Large intestine (tissue), 3 donors: Measurements from ENCODE around the gene GGCT. TPM values are rescaled to one million over a fixed set of nuclear protein-coding genes. Genes with fewer than 3 reads are reported as not detected.

Experiments used
- DNase-seq, 2 donors: peaks; one replicate each; pipeline versions ENCODE4 v3.0.0 to v3.0.0-alpha.2; 2013
- H3K27ac ChIP-seq: one replicate; pipeline ENCODE4 v1.5.1; 2013; ENCODE audit warnings: low read length
- H3K27me3 ChIP-seq: 2 replicates; pipeline ENCODE4 v1.6.1; 2013; ENCODE audit warnings: low read length; ENCODE audit not compliant: control insufficient read depth, insufficient read depth
- H3K36me3 ChIP-seq: 2 replicates; pipeline ENCODE4 v1.6.1; 2013; ENCODE audit warnings: low read length; ENCODE audit not compliant: control insufficient read depth, insufficient read depth
- H3K4me1 ChIP-seq: one replicate; pipeline ENCODE4 v1.6.1; 2013; ENCODE audit warnings: low read length; ENCODE audit not compliant: control insufficient read depth, insufficient read depth
- H3K4me3 ChIP-seq: one replicate; pipeline ENCODE4 v1.5.1; 2013; ENCODE audit warnings: low read length
- H3K9me3 ChIP-seq: one replicate; pipeline ENCODE4 v1.6.1; 2013; ENCODE audit warnings: mild to moderate bottlenecking, low read depth, low read length, moderate library complexity; ENCODE audit not compliant: control insufficient read depth
- WGBS: methylation state at CpG from one replicate; pipeline ENCODE4 v1.1.5; 2013; ENCODE audit warnings: low lambda C conversion rate; ENCODE audit not compliant: insufficient coverage; 5-methylcytosine and 5-hydroxymethylcytosine counted together
- polyA plus RNA-seq: library from polyadenylated mRNA; unstranded; fragments of 120-200 nt; gene quantifications from one replicate; pipeline ENCODE4 v1.2.1, GENCODE V29; 2013

GGCT gene
- polyA plus RNA-seq, 1 donor: 64.6 TPM

DNA sequence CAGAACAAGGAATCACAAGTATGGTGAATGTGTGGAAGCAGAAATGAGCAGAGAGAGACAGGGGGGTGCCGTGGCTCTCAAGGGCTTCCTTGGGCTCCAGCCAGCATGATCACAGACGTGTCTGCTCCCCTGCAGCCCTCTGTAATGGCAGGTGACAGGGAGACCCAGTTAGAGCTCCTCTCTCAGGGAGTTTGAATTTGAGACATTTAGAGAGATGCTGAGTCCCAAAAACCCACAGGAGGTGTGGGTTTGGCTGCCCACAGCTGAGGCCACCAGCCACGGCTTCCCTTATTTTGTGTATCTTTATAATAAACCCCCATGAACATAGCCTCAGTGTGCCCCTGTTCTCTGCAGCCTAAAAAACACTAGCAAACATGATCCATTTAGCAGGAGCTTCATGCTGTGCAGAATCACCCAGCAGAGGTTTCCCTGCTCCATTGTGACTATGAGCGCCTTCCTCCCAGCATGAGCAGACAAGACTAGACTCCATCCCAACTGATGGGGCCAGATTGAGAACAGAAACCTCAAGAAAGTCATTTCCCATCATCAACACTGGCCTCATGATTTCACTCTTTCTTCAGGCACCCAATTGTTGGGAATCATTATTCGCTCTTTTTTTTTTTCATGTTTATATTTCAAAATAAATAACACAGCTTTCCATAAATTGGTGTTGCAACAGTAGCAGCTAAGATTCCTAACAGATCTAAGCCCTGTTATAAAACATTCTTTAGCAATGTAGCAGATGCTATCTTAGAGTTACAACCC, 39.4 kb downstream of the GGCT start:
- Histone ChIP-seq H3K36me3 (no peaks in the 10 kb centered on the region), H3K4me3 (no peak overlapping the region), H3K9me3 (no peaks in the 10 kb centered on the region), H3K4me1 (peaks cover 15% of the 10 kb centered on the region), H3K27me3 (no peaks in the 10 kb centered on the region), H3K27ac (no peak overlapping the region)
- no peak for DNase-seq
- 91% methylated on average over 1 of the region's 5 CpGs for WGBS

DNA sequence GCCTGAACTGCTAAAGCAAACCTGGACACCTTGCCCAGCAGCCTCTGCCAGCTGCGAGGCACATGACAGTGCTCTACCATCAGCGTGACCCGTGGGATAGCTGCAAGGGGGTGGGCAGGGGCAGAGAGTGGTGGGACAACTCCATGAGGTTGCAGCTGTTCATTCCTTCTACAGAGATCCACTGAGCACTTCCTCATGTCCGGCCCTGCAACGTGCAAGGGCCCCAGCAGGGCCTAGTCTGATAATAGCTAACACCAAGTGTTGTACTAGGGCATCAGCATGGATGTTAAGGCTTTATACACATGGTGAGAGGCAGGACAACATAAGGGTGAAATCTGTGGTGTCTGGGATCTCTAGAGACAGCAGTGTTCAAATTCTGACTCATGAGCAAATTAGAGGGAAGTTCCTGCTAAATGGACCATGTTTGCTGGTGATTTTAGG, 40.4 kb downstream of the GGCT start:
- no peaks in the 10 kb centered on the region for H3K27me3 ChIP-seq
- H3K36me3 ChIP-seq: no peaks in the 10 kb centered on the region
- WGBS: no CpG with 5 or more reads among the region's 5 CpGs
- peaks cover 13% of the 10 kb centered on the region for H3K4me1 ChIP-seq
- no peak overlapping the region for H3K4me3 ChIP-seq
- DNase-seq: no peak
- H3K27ac ChIP-seq: no peak overlapping the region
- no peaks in the 10 kb centered on the region for H3K9me3 ChIP-seq

DNA sequence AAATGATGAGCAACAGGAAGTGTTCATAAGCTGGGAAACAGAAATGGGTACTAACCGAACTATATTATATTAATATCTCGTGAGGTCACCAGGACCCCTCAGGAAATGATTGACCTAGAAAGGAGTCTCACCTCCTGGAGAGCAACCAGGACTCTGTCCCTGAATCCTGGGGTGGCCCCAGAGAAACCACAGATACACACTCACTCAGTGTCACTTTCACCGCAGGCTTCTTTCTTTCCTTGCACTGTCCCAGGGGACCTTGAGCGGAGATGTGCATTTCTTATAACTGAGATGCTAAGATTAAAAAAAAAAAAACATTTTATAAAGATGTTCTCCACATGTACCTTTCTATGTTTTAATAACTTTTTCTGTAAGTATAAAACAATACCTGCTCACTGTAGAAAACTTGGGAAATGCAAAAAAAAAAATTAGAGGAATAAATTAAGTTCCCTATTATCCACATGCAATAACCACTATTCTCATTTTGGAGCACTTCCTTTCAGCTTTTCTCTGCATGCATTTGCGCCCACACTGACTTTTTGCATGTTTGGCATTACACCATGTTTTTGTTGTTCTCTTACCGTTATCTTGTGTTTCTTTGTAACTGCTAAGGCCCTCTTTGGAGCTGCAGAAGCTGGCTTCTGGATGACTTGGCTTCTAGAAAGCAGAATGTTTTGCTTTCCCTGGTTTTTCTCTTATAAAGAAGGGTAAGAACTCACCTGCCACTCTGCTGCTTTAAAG, 41.1 kb downstream of the GGCT start:
- H3K9me3 ChIP-seq: no peaks in the 10 kb centered on the region
- no peaks in the 10 kb centered on the region for H3K36me3 ChIP-seq
- H3K4me3 ChIP-seq: no peak overlapping the region
- no peaks in the 10 kb centered on the region for H3K27me3 ChIP-seq
- WGBS: 80% methylated on average over 1 of the region's 6 CpGs
- no peak for DNase-seq
- H3K27ac ChIP-seq: no peak overlapping the region
- peaks cover 13% of the 10 kb centered on the region for H3K4me1 ChIP-seq

DNA sequence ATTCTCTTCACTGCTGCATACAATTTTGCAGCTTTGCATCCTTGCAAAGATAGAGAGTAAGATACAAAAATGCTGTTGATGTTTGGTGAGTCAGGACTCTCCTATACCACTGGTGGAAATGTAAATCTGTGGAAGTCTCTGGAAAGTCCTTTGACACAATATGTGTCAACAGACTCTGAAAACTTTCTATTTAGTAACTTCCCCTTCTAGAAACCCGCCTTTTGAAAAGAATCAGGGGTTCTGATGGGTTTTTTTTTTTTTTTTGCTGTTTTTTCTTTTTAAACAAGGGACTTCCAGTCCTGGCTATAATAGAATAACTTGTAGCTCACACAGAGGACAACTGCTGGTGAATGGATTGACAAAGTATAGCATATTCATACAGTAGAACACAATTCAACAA, 42.5 kb downstream of the GGCT start:
- Histone ChIP-seq H3K27me3 (no peaks in the 10 kb centered on the region), H3K27ac (no peak overlapping the region), H3K4me3 (no peak overlapping the region), H3K4me1 (peaks cover 13% of the 10 kb centered on the region), H3K9me3 (no peaks in the 10 kb centered on the region), H3K36me3 (no peaks in the 10 kb centered on the region)
- no peak for DNase-seq
- 100% methylated on average over 1 of the region's 1 CpG for WGBS

DNA sequence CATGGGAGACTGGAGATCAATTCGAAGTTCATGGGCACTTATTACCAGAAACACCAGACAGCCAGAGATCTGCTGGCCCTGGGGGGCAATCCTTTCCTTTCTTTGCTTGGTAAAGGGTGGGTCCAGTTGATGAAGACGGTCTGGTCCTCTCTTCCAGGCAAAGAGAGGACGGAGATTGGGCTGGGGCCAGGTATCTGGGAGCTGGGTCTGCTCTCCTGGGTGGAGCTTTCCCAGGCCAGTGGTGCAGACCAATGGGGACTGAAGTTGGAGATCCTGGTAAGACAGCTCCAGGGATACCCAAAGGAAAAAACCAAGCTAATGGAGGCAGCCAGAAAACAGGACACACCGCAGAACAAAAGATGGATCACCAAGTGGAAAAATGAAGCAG, 44.4 kb downstream of the GGCT start:
- no CpG with 5 or more reads among the region's 4 CpGs for WGBS
- H3K36me3 ChIP-seq: peaks cover 11% of the 10 kb centered on the region
- no peaks in the 10 kb centered on the region for H3K27me3 ChIP-seq
- DNase-seq: no peak
- H3K9me3 ChIP-seq: no peaks in the 10 kb centered on the region
- H3K4me3 ChIP-seq: no peak overlapping the region
- peak overlapping the region; percentile 73 for H3K27ac ChIP-seq
- H3K4me1 ChIP-seq: peaks cover 13% of the 10 kb centered on the region

DNA sequence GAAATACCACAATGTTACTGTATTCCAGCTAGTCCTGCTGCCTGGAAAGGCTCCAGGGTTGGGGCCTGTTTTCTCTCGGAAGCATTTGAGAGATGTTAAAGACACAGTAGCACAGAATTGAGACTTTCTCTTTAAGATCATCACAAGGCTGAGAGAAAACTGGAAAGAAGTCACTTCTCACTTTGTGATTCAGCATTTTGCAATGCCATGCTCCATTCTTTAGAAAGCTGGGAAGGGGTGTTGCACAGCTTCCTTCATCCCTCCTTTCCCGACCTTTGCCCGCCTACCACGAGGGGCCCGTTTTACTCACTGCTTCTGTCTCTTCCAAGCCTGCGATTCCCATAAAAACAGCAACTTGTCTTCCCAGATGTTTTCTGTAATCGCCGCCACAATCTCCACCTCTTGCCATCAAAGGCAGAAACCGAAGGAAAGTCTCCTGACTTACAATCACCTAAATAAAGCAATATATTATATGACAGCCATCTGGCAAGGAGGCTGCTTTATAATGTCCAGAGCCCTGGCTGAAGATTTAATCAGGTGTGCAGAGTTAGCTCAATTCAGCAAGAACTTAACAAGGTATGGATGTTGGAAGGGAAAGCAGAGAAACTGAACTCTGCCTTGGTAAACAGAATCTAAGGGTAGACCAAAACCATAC, 44.9 kb downstream of the GGCT start:
- Histone ChIP-seq H3K27me3 (no peaks in the 10 kb centered on the region), H3K27ac (peak overlapping the region; percentile 73), H3K9me3 (no peaks in the 10 kb centered on the region), H3K36me3 (peaks cover 17% of the 10 kb centered on the region), H3K4me1 (peaks cover 13% of the 10 kb centered on the region), H3K4me3 (no peak overlapping the region)
- peak; percentile 89 to 94 for DNase-seq
- 20% methylated on average over 1 of the region's 9 CpGs for WGBS

DNA sequence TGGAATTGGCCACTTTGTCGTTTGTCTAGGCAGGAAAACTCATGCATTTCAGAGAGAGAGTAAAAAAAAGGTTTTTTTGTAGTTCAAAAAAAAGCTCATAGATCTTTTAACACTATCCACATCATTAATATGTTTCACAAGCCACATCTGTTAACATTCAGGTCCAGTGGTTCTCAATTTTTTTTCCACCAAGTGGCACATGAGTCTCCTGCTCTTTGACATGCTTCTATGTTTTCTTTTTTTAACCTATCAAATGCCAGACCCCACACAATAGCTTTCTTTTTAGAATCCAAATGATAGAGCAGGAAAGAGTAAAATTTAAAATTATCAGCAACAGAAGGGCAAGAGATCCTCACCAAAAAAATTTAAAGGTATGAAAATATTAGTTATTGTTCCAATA, 46.3 kb downstream of the GGCT start:
- no peak overlapping the region for H3K27ac ChIP-seq
- WGBS: no CpG with 5 or more reads among the region's 1 CpG
- no peak overlapping the region for H3K4me3 ChIP-seq
- H3K4me1 ChIP-seq: peaks cover 13% of the 10 kb centered on the region
- DNase-seq: no peak
- H3K9me3 ChIP-seq: no peaks in the 10 kb centered on the region
- no peaks in the 10 kb centered on the region for H3K27me3 ChIP-seq
- peaks cover 23% of the 10 kb centered on the region for H3K36me3 ChIP-seq

DNA sequence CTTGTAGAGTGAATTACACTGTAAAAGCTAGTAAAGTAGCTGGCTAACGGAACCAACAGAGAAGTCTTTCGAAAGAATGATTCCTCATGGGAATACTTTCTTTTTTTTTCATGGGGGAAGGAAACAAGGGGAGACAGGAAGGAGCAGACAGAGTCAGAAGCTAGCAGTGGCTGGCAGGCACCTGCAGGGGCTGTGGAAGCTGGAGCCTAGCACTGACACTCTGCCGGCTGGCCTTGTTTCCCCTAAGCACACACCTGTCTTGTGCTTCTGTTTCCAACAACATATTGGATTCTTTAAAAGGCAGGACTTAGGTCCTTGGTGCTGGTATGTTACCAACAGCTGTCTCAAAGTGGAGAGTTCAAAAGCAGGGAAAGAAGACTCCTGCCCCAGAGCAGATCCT, 50.7 kb downstream of the GGCT start:
- Histone ChIP-seq H3K27me3 (no peaks in the 10 kb centered on the region), H3K36me3 (peaks cover 56% of the 10 kb centered on the region)

DNA sequence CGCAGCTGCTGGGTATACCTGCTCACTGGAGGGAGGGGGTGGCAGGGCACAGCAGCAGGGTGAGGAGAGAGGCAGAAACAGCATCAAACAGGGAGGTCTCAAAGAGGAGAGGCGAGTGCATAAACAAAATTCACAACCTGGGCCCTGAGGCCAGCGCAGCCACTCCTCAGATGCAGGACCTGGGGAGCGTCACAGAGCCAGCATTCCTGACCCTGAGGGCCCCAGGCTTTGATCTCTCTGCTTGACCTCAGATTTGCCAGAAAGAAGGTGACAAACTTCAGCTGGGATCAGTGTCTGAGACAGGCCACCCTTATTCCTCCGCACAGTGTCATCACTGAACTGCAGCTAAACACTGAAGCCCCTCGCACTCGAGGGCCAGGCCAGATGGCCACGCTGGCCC, 51.6 kb downstream of the GGCT start:
- H3K9me3 ChIP-seq: peaks cover 4% of the 10 kb centered on the region
- no CpG with 5 or more reads among the region's 8 CpGs for WGBS
- no peak overlapping the region for H3K27ac ChIP-seq
- DNase-seq: no peak
- H3K4me1 ChIP-seq: no peaks in the 10 kb centered on the region
- H3K4me3 ChIP-seq: no peak overlapping the region
- H3K27me3 ChIP-seq: no peaks in the 10 kb centered on the region
- peaks cover 59% of the 10 kb centered on the region for H3K36me3 ChIP-seq

More for the DNA sequence above, 50.7 kb downstream of the GGCT start:
- Histone ChIP-seq H3K27ac (no peak overlapping the region), H3K9me3 (peaks cover 4% of the 10 kb centered on the region), H3K4me1 (peaks cover under 1% of the 10 kb centered on the region), H3K4me3 (no peak overlapping the region)
- DNase-seq: no peak
- WGBS: 100% methylated on average over 2 of the region's 3 CpGs

DNA sequence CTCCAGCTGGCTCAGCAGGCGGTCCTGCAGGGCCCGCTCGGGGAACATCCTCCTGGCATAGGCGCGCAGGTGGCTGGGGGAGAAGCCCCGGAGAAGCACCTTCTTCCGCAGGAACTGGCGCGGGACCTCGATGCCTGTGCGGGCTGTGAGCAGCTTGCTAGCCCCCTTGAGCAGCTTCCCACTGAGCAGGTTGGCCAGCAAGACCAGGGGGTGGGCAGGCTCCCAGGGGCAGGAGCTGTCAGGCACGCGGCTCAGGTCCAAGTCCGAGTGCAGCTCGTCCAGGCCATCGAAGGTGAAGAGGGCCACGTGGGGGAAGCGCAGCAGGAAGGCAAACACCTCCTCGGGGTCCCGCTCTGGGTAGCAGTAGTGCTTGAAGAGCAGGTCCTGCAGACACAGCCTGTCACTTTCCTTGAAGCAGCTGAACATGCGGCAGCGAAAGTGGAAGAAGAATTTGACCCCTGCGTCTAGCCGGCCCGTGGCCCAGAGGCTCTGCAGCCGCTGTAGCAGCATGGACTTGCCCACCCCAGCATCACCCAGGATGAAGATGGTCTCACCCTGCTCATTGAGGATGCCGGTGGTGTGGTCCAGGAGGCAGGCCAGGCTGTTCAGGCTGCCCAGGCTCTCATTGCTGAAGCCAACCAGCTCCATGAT, 52.2 kb downstream of the GGCT start:
- H3K9me3 ChIP-seq: peaks cover 4% of the 10 kb centered on the region
- H3K4me1 ChIP-seq: no peaks in the 10 kb centered on the region
- H3K36me3 ChIP-seq: peaks cover 64% of the 10 kb centered on the region
- DNase-seq: no peak
- no peak overlapping the region for H3K27ac ChIP-seq
- H3K27me3 ChIP-seq: no peaks in the 10 kb centered on the region
- no peak overlapping the region for H3K4me3 ChIP-seq
- WGBS: no CpG with 5 or more reads among the region's 27 CpGs
